Neural progenitor cell (in vitro differentiated cells): Measurements from ENCODE around the gene STAM2. TPM values are rescaled to one million over a fixed set of nuclear protein-coding genes. Genes with fewer than 3 reads are reported as not detected.
A peak's percentile ranks its signal among the peaks of the same experiment; 100 is the strongest.

Experiments
- DNase-seq: peaks from one replicate; pipeline ENCODE4 v3.0.0-alpha.2; 2016; ENCODE audit warnings: low spot score
- H2AFZ ChIP-seq: fragments of 200-600 bp; sonication (generic); replicated peaks from 2 replicates; pipeline ENCODE4 v1.6.1; 2016; ENCODE audit warnings: antibody characterized with exemption
- H3F3A ChIP-seq: fragments of 200-600 bp; sonication (generic); 2 replicates; pipeline ENCODE4 v1.6.1; 2016; ENCODE audit warnings: antibody characterized with exemption, low read depth
- H3K27ac ChIP-seq: fragments of 200-600 bp; sonication (generic); 2 replicates; pipeline ENCODE4 v1.5.1; 2016; ENCODE audit warnings: mild to moderate bottlenecking
- H3K27me3 ChIP-seq: fragments of 200-600 bp; sonication (generic); 2 replicates; pipeline ENCODE4 v1.6.1; 2016; ENCODE audit warnings: mild to moderate bottlenecking, moderate library complexity
- H3K36me3 ChIP-seq: fragments of 200-600 bp; sonication (generic); 2 replicates; pipeline ENCODE4 v1.5.1; 2016
- H3K4me1 ChIP-seq: fragments of 200-600 bp; sonication (generic); 2 replicates; pipeline ENCODE4 v1.6.1; 2016; ENCODE audit warnings: mixed run types
- H3K4me2 ChIP-seq: fragments of 200-600 bp; sonication (generic); 2 replicates; pipeline ENCODE4 v1.6.1; 2016
- H3K4me3 ChIP-seq: fragments of 200-600 bp; sonication (generic); 2 replicates; pipeline ENCODE4 v1.5.1; 2016
- H3K79me2 ChIP-seq: fragments of 200-600 bp; sonication (generic); 2 replicates; pipeline ENCODE4 v1.6.1; 2016; ENCODE audit warnings: low read depth
- H3K9ac ChIP-seq: fragments of 200-600 bp; sonication (generic); 2 replicates; pipeline ENCODE4 v1.6.1; 2016
- H3K9me3 ChIP-seq: fragments of 200-600 bp; sonication (generic); 2 replicates; pipeline ENCODE4 v1.5.1; 2016; ENCODE audit warnings: low read depth
- H4K20me1 ChIP-seq: fragments of 200-600 bp; sonication (generic); 2 replicates; pipeline ENCODE4 v1.6.1; 2016; ENCODE audit warnings: low read depth
- H3K27ac Mint-ChIP-seq: 3 replicates; pipeline ENCODE4 v1.8.0; 2021; ENCODE audit warnings: mixed read lengths
- H3K27me3 Mint-ChIP-seq: 2 replicates; pipeline ENCODE4 v1.8.0; 2022; ENCODE audit warnings: low read depth, mild to moderate bottlenecking, inconsistent platforms, moderate library complexity, mixed read lengths; ENCODE audit not compliant: insufficient read depth
- H3K36me3 Mint-ChIP-seq: 3 replicates; pipeline ENCODE4 v1.8.0; 2021; ENCODE audit warnings: mixed read lengths
- H3K4me1 Mint-ChIP-seq: 3 replicates; pipeline ENCODE4 v1.8.0; 2021; ENCODE audit warnings: mixed read lengths
- H3K4me3 Mint-ChIP-seq: 3 replicates; pipeline ENCODE4 v1.8.0; 2021; ENCODE audit warnings: mild to moderate bottlenecking, moderate library complexity, mixed read lengths
- H3K9me3 Mint-ChIP-seq: 3 replicates; pipeline ENCODE4 v1.8.0; 2020; ENCODE audit warnings: mixed read lengths
- EZH2 ChIP-seq: fragments of 200-600 bp; sonication (generic); IDR thresholded peaks from 2 replicates; pipeline ENCODE4 v1.6.1; 2017; ENCODE audit warnings: antibody characterized with exemption, mild to moderate bottlenecking, moderate library complexity
- EZH2phosphoT487 ChIP-seq: fragments of 200-600 bp; sonication (generic); IDR thresholded peaks from 2 replicates; pipeline ENCODE4 v1.6.1; 2017; ENCODE audit warnings: antibody characterized with exemption
- total RNA-seq: library from RNA; depleted of rRNA; stranded (reverse); fragments of >200 nt; gene quantifications from 2 replicates; pipeline ENCODE4 v1.2.3, GENCODE V29; 2015; ENCODE audit warnings: low replicate concordance
- TF ChIP-seq, protein P1 (sequence below): fragments of 200-600 bp; sonication (generic); IDR thresholded peaks from 2 replicates; pipeline ENCODE4 v1.5.1; 2017; ENCODE audit warnings: antibody characterized with exemption, mild to moderate bottlenecking

STAM2 gene
- total RNA-seq, 1 donor from 2014 or later = 16.8 TPM

DNA sequence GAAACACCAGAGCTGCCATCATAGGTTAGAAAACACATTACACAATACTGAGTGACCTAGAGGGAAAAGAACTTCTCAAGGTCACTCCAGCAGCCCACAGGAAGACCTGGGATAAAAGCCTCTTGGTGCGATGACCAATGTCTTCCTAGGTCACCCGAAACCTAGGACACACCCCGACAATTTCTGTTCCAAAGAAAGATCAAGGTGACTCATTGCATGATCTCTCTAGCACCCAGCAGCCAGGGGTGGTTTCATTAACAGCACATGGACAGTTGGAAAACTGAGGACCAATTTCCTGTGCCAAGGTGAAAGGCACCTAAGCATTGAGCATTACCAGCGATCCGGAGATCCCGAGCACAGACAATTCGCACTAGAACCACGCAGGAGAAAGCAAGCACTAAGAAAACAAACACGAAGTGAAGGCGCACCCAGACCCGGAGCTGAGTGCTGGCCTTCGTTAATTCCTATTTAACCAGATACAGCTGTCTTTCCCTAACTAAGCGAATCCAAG, 78.2 kb downstream of the STAM2 start:
- Mint-ChIP-seq H3K4me3 (peak overlapping the region; percentile 92), H3K27me3 (peaks cover 14% of the 10 kb centered on the region), H3K27ac (no peak overlapping the region), H3K4me1 (peaks cover 17% of the 10 kb centered on the region), H3K9me3 (no peaks in the 10 kb centered on the region), H3K36me3 (no peaks in the 10 kb centered on the region)
- H3K9me3 ChIP-seq = no peaks in the 10 kb centered on the region
- H3F3A ChIP-seq = peaks cover 11% of the 10 kb centered on the region
- TF ChIP-seq EZH2phosphoT487 (no peak), EZH2 (peak; percentile 20)
- peak overlapping the region; percentile 96 for H3K4me2 ChIP-seq
- H3K27ac ChIP-seq = no peak overlapping the region
- H3K4me3 ChIP-seq = peak overlapping the region; percentile 70
- H3K9ac ChIP-seq = no peak overlapping the region
- peaks cover 6% of the 10 kb centered on the region for H4K20me1 ChIP-seq
- H3K4me1 ChIP-seq = peaks cover 7% of the 10 kb centered on the region
- no peaks in the 10 kb centered on the region for H3K36me3 ChIP-seq
- DNase-seq = peak; percentile 27
- peak overlapping the region; percentile 99 for H2AFZ ChIP-seq
- peaks cover 96% of the 10 kb centered on the region for H3K27me3 ChIP-seq
- no peaks in the 10 kb centered on the region for H3K79me2 ChIP-seq

DNA sequence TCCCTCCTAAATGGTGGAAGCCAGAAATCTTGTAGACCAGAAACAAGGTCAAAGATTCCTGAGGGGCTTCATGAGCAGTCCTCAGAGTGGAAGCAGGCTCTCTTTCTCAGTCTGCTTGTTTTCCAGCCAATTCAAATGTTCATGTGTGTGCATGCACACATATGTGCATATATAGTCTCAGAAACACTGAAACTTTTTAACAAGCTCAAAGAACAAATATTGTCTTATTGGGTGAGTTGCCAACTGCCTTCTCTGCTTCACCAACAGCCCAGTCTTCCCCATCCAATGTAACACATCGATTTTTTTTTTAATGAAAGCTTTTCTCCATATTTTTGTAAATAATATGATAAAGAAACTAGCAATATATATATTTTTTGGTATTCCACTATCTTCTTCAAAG, 80.4 kb downstream of the STAM2 start:
- no peak overlapping the region for H2AFZ ChIP-seq
- no peaks in the 10 kb centered on the region for H3K79me2 ChIP-seq
- no peak for TF ChIP-seq EZH2phosphoT487
- TF ChIP-seq, protein P1, sequence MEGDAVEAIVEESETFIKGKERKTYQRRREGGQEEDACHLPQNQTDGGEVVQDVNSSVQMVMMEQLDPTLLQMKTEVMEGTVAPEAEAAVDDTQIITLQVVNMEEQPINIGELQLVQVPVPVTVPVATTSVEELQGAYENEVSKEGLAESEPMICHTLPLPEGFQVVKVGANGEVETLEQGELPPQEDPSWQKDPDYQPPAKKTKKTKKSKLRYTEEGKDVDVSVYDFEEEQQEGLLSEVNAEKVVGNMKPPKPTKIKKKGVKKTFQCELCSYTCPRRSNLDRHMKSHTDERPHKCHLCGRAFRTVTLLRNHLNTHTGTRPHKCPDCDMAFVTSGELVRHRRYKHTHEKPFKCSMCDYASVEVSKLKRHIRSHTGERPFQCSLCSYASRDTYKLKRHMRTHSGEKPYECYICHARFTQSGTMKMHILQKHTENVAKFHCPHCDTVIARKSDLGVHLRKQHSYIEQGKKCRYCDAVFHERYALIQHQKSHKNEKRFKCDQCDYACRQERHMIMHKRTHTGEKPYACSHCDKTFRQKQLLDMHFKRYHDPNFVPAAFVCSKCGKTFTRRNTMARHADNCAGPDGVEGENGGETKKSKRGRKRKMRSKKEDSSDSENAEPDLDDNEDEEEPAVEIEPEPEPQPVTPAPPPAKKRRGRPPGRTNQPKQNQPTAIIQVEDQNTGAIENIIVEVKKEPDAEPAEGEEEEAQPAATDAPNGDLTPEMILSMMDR = no peak
- no peak for TF ChIP-seq EZH2
- H3K4me2 ChIP-seq = no peak overlapping the region
- Mint-ChIP-seq H3K27ac (no peak overlapping the region), H3K36me3 (no peaks in the 10 kb centered on the region), H3K27me3 (peaks cover 11% of the 10 kb centered on the region), H3K4me1 (peaks cover 15% of the 10 kb centered on the region), H3K9me3 (no peaks in the 10 kb centered on the region), H3K4me3 (no peak overlapping the region)
- H3K4me3 ChIP-seq = no peak overlapping the region
- no peak for DNase-seq
- H3K27ac ChIP-seq = no peak overlapping the region
- H3K4me1 ChIP-seq = peaks cover 7% of the 10 kb centered on the region
- peaks cover 11% of the 10 kb centered on the region for H3F3A ChIP-seq
- no peaks in the 10 kb centered on the region for H3K36me3 ChIP-seq
- H3K9me3 ChIP-seq = no peaks in the 10 kb centered on the region
- no peak overlapping the region for H3K9ac ChIP-seq
- H4K20me1 ChIP-seq = peaks cover 6% of the 10 kb centered on the region
- peaks cover 74% of the 10 kb centered on the region for H3K27me3 ChIP-seq

DNA sequence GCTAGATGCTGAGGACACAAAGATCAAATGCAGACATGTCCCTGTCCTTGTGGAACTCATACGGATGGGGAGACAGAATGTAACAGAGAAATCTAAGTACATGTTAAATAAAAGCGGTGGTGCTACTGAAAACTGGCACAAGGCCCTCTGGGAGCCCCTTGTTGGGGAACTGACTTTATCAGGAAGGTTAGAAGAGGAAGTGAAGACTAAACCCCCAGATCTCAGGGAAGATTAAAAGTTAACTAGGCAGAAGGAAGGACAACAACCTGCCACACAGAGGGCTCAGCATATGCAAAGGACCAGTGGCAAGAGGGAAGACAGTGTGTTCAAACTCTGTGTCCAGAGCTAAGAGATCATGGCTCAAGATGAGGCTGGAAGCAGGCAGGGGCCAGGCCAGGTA, 81.5 kb downstream of the STAM2 start:
- H3K4me3 ChIP-seq = no peak overlapping the region
- Mint-ChIP-seq H3K9me3 (no peaks in the 10 kb centered on the region), H3K27me3 (peaks cover 10% of the 10 kb centered on the region), H3K27ac (no peak overlapping the region), H3K4me3 (no peak overlapping the region), H3K36me3 (no peaks in the 10 kb centered on the region), H3K4me1 (peaks cover 8% of the 10 kb centered on the region)
- peaks cover 7% of the 10 kb centered on the region for H3K4me1 ChIP-seq
- no peak overlapping the region for H2AFZ ChIP-seq
- H4K20me1 ChIP-seq = peaks cover 6% of the 10 kb centered on the region
- no peak overlapping the region for H3K27ac ChIP-seq
- no peaks in the 10 kb centered on the region for H3K79me2 ChIP-seq
- TF ChIP-seq EZH2 (no peak), EZH2phosphoT487 (no peak)
- TF ChIP-seq, protein P1 = no peak
- no peaks in the 10 kb centered on the region for H3K36me3 ChIP-seq
- no peak overlapping the region for H3K4me2 ChIP-seq
- peaks cover 63% of the 10 kb centered on the region for H3K27me3 ChIP-seq
- H3K9me3 ChIP-seq = no peaks in the 10 kb centered on the region
- no peak for DNase-seq
- peaks cover 11% of the 10 kb centered on the region for H3F3A ChIP-seq
- H3K9ac ChIP-seq = no peak overlapping the region

DNA sequence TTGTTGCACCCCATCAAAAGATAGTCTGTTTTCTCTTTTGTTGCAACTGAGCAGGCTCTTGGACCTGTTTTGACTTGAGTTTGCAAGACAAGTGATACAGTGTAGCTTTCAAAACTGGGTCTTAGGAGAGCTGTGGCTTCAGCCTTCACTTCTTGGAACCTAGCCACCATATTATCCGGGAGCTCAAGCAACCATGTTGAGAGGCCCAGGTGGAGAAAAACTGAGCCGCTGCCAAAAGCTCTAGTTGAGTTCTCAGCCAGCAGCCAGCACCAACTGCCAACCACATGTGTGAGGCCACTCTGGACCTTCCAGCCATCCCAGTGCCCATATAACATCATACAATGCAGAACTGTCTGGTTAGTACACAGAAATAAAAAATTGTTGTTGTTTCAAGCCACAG, 82.1 kb downstream of the STAM2 start:
- Histone ChIP-seq H3K4me1 (peaks cover 7% of the 10 kb centered on the region), H2AFZ (no peak overlapping the region), H3K79me2 (no peaks in the 10 kb centered on the region), H3K4me2 (no peak overlapping the region), H3F3A (peaks cover 11% of the 10 kb centered on the region), H3K9me3 (no peaks in the 10 kb centered on the region), H3K27me3 (peaks cover 57% of the 10 kb centered on the region), H3K4me3 (no peak overlapping the region), H3K36me3 (no peaks in the 10 kb centered on the region), H3K27ac (no peak overlapping the region), H4K20me1 (peaks cover 6% of the 10 kb centered on the region), H3K9ac (no peak overlapping the region)
- H3K4me1 Mint-ChIP-seq = peaks cover 8% of the 10 kb centered on the region
- no peaks in the 10 kb centered on the region for H3K9me3 Mint-ChIP-seq
- H3K36me3 Mint-ChIP-seq = no peaks in the 10 kb centered on the region
- DNase-seq = no peak
- no peak overlapping the region for H3K4me3 Mint-ChIP-seq
- TF ChIP-seq EZH2 (no peak), EZH2phosphoT487 (no peak)
- TF ChIP-seq, protein P1 = no peak
- peaks cover 10% of the 10 kb centered on the region for H3K27me3 Mint-ChIP-seq
- no peak overlapping the region for H3K27ac Mint-ChIP-seq
